ENCODE measurements around the gene GXYLT2. TPM values are rescaled to one million over a fixed set of nuclear protein-coding genes. Genes with fewer than 3 reads are reported as not detected.

The GXYLT2 gene
- total RNA-seq, 3 donors from 2014 or later: 5.6 to 15.4 (median 7.4) TPM

DNA sequence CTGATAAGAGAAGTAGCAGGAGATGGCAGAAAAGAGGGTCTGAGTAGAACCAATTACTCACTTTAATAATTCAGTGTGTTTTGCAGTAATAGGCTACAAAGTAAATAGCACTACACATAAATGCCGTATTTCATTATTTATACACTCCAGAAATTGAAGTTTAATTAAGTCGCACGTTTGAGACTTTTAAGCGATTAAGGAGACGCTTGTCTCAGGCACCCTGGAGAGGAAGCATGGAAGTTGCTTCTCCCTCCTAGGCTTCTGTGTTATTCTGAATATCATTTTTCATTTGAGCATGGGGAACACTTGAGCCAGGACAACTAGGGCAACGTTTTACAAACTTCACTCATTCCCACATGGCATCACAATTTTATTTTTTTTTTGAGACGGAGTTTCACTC is 12.2 kb downstream of the GXYLT2 start:
- no peaks in the 10 kb centered on the region for H3K36me3 ChIP-seq
- intact Hi-C loops (cut with DNase I; ENCODE audit: low total_unique reads): loop anchor here (5.0 kb wide), 1 partner anchor 1688 kb away; no protein-coding TSS in a partner anchor
- H3K9me3 ChIP-seq: no peaks in the 10 kb centered on the region
- H3K27me3 ChIP-seq: no peaks in the 10 kb centered on the region
- no peak overlapping the region for H3K27ac ChIP-seq
- no peak for TF ChIP-seq POLR2AphosphoS5 (IDR thresholded peaks at IDR 0.05)
- DNase-seq (ENCODE audit: low spot score in 2 of 2): no peak
- no peak overlapping the region for H3K4me3 ChIP-seq
- H3K4me1 ChIP-seq: no peaks in the 10 kb centered on the region

GRCh38 chr3:72901840-72902239 is 14.0 kb downstream of the GXYLT2 start:
- no peaks in the 10 kb centered on the region for H3K9me3 ChIP-seq
- H3K27ac ChIP-seq: no peak overlapping the region
- intact Hi-C loops (cut with DNase I; ENCODE audit: low total_unique reads): loop anchor here (5.0 kb wide), 1 partner anchor 1690 kb away; no protein-coding TSS in a partner anchor
- TF ChIP-seq, protein P1, sequence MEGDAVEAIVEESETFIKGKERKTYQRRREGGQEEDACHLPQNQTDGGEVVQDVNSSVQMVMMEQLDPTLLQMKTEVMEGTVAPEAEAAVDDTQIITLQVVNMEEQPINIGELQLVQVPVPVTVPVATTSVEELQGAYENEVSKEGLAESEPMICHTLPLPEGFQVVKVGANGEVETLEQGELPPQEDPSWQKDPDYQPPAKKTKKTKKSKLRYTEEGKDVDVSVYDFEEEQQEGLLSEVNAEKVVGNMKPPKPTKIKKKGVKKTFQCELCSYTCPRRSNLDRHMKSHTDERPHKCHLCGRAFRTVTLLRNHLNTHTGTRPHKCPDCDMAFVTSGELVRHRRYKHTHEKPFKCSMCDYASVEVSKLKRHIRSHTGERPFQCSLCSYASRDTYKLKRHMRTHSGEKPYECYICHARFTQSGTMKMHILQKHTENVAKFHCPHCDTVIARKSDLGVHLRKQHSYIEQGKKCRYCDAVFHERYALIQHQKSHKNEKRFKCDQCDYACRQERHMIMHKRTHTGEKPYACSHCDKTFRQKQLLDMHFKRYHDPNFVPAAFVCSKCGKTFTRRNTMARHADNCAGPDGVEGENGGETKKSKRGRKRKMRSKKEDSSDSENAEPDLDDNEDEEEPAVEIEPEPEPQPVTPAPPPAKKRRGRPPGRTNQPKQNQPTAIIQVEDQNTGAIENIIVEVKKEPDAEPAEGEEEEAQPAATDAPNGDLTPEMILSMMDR (IDR thresholded peaks at IDR 0.05): no peak
- no peak for TF ChIP-seq POLR2A (IDR thresholded peaks at IDR 0.05)
- no peak for TF ChIP-seq POLR2AphosphoS5 (IDR thresholded peaks at IDR 0.05)
- H3K4me3 ChIP-seq: no peak overlapping the region
- DNase-seq (ENCODE audit: low spot score in 2 of 2): no peak
- H3K36me3 ChIP-seq: no peaks in the 10 kb centered on the region
- no peaks in the 10 kb centered on the region for H3K27me3 ChIP-seq
- H3K4me1 ChIP-seq: peaks cover 0 to 1% of the 10 kb centered on the region in 2 donors

GRCh38 chr3:72903004-72903403 is 15.2 kb downstream of the GXYLT2 start:
- H3K27me3 ChIP-seq: no peaks in the 10 kb centered on the region
- no peak for TF ChIP-seq POLR2AphosphoS5 (IDR thresholded peaks at IDR 0.05)
- TF ChIP-seq POLR2A (IDR thresholded peaks at IDR 0.05): no peak
- TF ChIP-seq, protein P1 (IDR thresholded peaks at IDR 0.05): no peak
- H3K9me3 ChIP-seq: no peaks in the 10 kb centered on the region
- H3K27ac ChIP-seq: no peak overlapping the region
- DNase-seq (ENCODE audit: low spot score in 2 of 2): no peak
- H3K4me1 ChIP-seq: peaks cover 0 to 3% of the 10 kb centered on the region in 2 donors
- intact Hi-C loops (cut with DNase I; ENCODE audit: low total_unique reads): loop anchor here (5.0 kb wide), 1 partner anchor 1691 kb away; no protein-coding TSS in a partner anchor
- H3K4me3 ChIP-seq: no peak overlapping the region
- no peaks in the 10 kb centered on the region for H3K36me3 ChIP-seq

DNA sequence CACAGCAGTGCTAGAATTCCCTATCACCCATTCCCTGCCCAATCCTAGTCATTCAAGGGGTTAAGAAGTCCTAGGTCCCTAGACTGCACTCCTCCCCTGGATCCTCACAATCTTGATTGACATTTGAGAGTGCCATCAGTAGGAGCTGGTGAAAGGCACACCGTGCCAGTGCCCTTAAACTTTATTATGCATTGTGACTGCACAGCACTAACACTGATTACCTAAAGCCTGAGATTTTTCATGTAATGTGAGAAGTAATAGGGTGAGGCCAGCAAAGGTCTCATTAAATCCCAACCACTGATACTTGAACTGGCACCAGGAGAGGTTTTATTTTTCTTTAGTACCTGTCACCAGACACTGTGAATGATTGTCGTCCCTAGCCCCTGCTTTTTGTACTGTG is 16.3 kb downstream of the GXYLT2 start:
- Histone ChIP-seq H3K4me1 (peaks cover 0 to 3% of the 10 kb centered on the region in 2 donors), H3K4me3 (no peak overlapping the region), H3K9me3 (no peaks in the 10 kb centered on the region), H3K27me3 (no peaks in the 10 kb centered on the region), H3K27ac (no peak overlapping the region), H3K36me3 (no peaks in the 10 kb centered on the region)
- intact Hi-C loops (cut with DNase I; ENCODE audit: low total_unique reads): loop anchor here (5.0 kb wide), 1 partner anchor 1692 kb away; no protein-coding TSS in a partner anchor
- DNase-seq (ENCODE audit: low spot score in 2 of 2): no peak
- TF ChIP-seq, protein P1 (IDR thresholded peaks at IDR 0.05): no peak
- TF ChIP-seq POLR2A (IDR thresholded peaks at IDR 0.05) (no peak), POLR2AphosphoS5 (IDR thresholded peaks at IDR 0.05) (no peak)

DNA sequence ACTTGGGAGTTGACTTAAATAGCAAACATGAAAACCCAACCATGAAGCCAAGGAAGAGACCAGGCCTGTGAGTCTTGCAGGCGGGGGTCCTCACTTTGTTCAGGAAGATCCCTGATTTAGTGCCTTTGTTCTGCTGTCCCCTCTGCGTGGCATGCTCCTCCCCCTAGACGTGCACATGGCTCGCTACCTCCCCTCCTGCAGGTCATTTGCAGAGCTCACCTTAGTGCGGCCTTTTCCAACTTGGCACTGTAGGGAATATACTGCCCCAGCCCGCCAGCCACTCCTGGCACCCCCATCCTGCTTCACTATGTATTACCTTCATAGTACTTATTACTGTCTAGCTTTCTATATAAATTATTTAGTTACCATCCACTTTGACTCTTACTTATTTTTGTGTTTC is 18.3 kb downstream of the GXYLT2 start:
- Histone ChIP-seq H3K9me3 (no peaks in the 10 kb centered on the region), H3K4me3 (no peak overlapping the region), H3K27me3 (no peaks in the 10 kb centered on the region), H3K4me1 (peaks cover 0 to 3% of the 10 kb centered on the region in 2 donors), H3K36me3 (no peaks in the 10 kb centered on the region), H3K27ac (no peak overlapping the region)
- intact Hi-C loops (cut with DNase I; ENCODE audit: low total_unique reads): no loop called here
- no peak for DNase-seq (ENCODE audit: low spot score in 2 of 2)
- TF ChIP-seq POLR2AphosphoS5 (IDR thresholded peaks at IDR 0.05): no peak
- no peak for TF ChIP-seq POLR2A (IDR thresholded peaks at IDR 0.05)
- TF ChIP-seq, protein P1 (IDR thresholded peaks at IDR 0.05): no peak
